Cardiac fibroblast (primary cell): Measurements from ENCODE around the gene P2RX1.

ENCODE experiments used
- DNase-seq, 2 donors: peaks; one replicate each; pipeline versions ENCODE4 v3.0.0 to v3.0.0-alpha.2; 2010; ENCODE audit warnings: low read depth in 2 of 2
- H3K4me3 ChIP-seq, 2 donors: replicated peaks in 1 of 2; 1 replicate in 1 of 2; 2 replicates in 1 of 2; pipeline ENCODE4 v1.5.1; 2011; ENCODE audit warnings: low read depth in 2 of 2, low read length in 2 of 2, mild to moderate bottlenecking in 2 of 2, moderate library complexity in 1 of 2
- CTCF ChIP-seq: IDR thresholded peaks from one replicate; pipeline ENCODE4 v1.5.1; 2011; ENCODE audit warnings: low read depth, mild to moderate bottlenecking, low read length, inconsistent platforms

P2RX1 gene

DNA sequence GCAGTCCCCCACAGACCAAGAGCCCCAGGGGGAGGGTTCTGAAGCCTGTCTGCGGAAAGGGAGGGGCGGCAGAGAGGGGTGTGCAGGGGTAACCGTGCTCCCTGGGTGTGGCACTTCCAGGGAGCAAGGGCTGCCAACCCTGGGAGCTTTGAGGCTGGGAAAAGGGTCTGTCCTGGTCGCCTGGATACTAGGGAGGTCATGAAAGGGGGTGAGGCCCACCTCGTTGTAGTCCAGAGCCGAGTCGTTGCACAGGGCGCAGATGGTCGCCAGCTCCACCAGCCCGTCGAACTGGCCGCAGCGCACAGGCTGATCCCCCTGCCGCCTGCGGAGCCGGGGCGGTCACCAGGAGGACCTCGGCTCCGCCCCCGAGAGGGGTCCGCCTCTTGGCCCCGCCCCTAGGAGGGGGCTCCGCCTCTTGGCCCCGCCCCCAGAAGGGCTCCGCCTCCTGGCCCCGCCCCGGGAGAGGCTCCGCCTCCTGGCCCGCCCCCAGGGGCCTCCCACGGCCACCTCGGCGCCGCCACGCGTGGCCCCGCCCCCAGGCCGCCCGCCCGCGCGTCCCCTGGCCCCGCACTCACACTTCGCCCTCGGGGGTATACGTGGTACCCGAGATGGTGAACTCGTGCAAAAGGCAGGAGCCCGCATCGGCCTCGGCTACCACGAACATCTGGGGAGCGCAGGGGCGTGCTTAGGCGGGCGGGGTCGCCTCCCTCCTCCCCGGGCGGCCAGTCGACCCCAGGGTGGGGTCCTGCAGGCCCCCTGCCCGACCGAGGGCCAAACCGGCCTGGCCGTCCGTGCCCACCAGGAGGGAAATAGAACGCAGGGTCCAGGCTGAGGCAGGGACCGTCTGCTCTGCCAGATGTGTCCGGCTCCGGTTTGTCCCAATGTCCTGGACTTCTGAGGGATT is 28.5 kb upstream of the P2RX1 start:
- TF ChIP-seq CTCF = no peak
- H3K4me3 ChIP-seq = peak overlapping the region; percentile 25 to 43
- peak; percentile 30 to 64 for DNase-seq

DNA sequence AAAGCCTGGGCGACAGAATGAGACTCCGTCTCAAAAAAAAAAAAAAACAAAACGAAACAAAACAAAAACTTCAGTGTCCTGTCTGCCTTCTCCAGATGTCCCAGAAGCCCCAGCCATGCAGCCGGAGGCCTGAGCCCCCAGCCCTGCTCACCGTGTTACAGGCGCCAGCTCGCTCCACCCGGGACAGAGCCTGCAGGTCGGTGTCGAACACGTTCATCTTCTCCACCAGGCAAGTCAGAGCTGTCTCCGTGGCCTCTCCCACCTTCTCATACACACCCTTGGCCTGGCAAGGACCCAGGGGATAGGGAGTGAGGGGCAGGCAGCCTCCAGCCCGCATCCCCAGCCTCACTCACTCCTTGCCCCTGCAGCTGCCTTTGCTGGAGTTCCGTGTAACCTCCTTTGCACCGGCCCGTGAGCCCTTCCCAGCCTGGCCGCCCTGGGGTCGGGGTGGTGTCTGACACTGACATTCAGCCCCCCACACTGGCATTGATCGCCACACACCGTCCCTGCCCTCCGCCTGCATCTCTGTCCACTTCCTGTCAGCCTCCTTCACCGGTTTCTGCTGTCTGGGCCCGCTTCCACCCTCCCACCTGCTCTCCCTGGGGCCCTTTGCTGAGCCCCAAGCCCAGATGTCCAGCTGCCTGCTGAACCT is 27.1 kb upstream of the P2RX1 start:
- H3K4me3 ChIP-seq = no peak overlapping the region
- TF ChIP-seq CTCF = no peak
- no peak for DNase-seq

GRCh38 chr17:3940965-3941698 is 24.9 kb upstream of the P2RX1 start:
- no peak overlapping the region for H3K4me3 ChIP-seq
- TF ChIP-seq CTCF = no peak
- no peak for DNase-seq

GRCh38 chr17:3937359-3937758 is 21.1 kb upstream of the P2RX1 start:
- DNase-seq = no peak
- TF ChIP-seq CTCF = no peak

GRCh38 chr17:3935825-3936355 is 19.6 kb upstream of the P2RX1 start:
- no peak for TF ChIP-seq CTCF
- H3K4me3 ChIP-seq = no peak overlapping the region
- DNase-seq = peak; percentile 54 to 69

More at GRCh38 chr17:3937359-3937758, 21.1 kb upstream of the P2RX1 start:
- H3K4me3 ChIP-seq = no peak overlapping the region

DNA sequence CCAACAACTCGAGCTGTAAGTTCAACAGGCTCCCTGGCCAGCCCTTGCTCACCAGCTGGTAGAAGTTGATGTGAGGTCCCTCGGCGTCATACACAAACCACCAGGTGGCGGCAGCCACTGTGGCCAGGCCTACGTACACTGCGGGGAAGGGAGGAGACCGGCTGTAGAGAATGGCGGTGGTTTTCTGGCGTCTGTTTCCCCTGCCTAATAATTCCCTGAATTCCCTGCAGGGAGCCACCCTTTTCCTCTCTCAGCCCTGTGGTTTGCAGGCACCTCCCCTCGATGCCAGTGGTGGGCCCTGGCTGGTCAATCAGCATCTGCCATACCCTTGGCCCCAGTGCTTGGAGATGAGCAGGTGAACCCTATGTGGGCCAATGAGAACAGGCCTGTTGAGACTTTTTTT is 18.9 kb upstream of the P2RX1 start:
- DNase-seq = peak; percentile 78 to 85
- no peak overlapping the region for H3K4me3 ChIP-seq
- TF ChIP-seq CTCF = peak; percentile 75
